ENCODE data around the gene PARN.

PARN gene

GRCh38 chr16:14496047-14496770, 133.9 kb downstream of the PARN start:
- no peak for DNase-seq

- no peak for DNase-seq
These were observed 134.6 kb downstream of the PARN start for GRCh38 chr16:14495213-14496046.

- DNase-seq: no peak
These were observed 135.6 kb downstream of the PARN start for GRCh38 chr16:14494396-14494966.

- no peak for DNase-seq
These were observed 136.3 kb downstream of the PARN start for GRCh38 chr16:14493791-14494190.

- no peak for DNase-seq
These were observed 137.4 kb downstream of the PARN start for GRCh38 chr16:14492614-14493013.

- no peak for DNase-seq
These were observed 138.1 kb downstream of the PARN start for GRCh38 chr16:14491861-14492529.

- DNase-seq: no peak
These were observed 139.8 kb downstream of the PARN start for GRCh38 chr16:14490235-14490634.

GRCh38 chr16:14489460-14489859, 140.6 kb downstream of the PARN start:
- peak; percentile 28 for DNase-seq

GRCh38 chr16:14487579-14487978, 142.5 kb downstream of the PARN start:
- DNase-seq: no peak

- peak; percentile 83 for DNase-seq
These were observed 143.3 kb downstream of the PARN start for GRCh38 chr16:14486520-14487303.

GRCh38 chr16:14485811-14486519, 144.1 kb downstream of the PARN start:
- DNase-seq: no peak

GRCh38 chr16:14485121-14485551, 144.9 kb downstream of the PARN start:
- DNase-seq: no peak

GRCh38 chr16:14483819-14484385, 146.2 kb downstream of the PARN start:
- no peak for DNase-seq

GRCh38 chr16:14476183-14476582, 153.9 kb downstream of the PARN start:
- DNase-seq: no peak

GRCh38 chr16:14475370-14476139, 154.5 kb downstream of the PARN start:
- DNase-seq: no peak

GRCh38 chr16:14473488-14473887, 156.6 kb downstream of the PARN start:
- DNase-seq: no peak

- DNase-seq: no peak
These were observed 157.7 kb downstream of the PARN start for GRCh38 chr16:14472357-14472756.

GRCh38 chr16:14470788-14471187, 159.3 kb downstream of the PARN start:
- no peak for DNase-seq

- DNase-seq: no peak
These were observed 164.3 kb downstream of the PARN start for GRCh38 chr16:14465799-14466198.

GRCh38 chr16:14464796-14465195, 165.3 kb downstream of the PARN start:
- DNase-seq: no peak

GRCh38 chr16:14464192-14464591, 165.9 kb downstream of the PARN start:
- DNase-seq: no peak

Data from RPMI8226 (cell line).